ENCODE results near the gene DLGAP1.

DNA sequence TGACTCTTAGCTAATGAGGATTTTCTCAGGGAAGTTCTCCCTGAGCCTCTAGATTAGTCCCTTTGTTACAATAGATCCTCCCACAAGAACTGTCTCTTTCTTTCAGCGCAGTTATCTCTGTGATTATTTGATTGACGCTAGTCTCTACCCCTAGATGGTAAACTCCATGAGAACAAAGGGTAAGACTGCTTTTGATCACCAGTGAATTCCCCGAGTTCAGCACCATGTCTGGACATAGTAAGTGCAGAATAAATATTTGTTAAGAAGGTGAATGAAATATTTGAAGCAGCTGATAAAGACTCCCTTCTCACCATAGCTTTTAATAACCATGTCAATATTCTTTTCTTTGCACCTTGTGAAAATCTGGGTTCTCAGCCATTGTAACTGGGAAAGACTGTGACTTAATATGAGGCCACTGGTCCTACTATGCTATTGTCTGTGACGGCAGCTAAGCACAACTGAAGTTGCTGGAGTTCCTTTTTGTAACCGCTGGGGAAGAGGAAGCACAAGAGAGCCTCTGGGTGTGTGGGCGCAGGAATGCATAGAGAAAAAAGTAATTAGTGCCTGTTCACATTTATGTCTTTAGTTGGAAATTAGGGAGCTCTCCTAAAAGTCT is 790.4 kb downstream of the DLGAP1 start:
- TF ChIP-seq POLR2A (IDR thresholded peaks at IDR 0.05; ENCODE audit: low read length) (peak; percentile 39), GATA1 (IDR thresholded peaks at IDR 0.05; ENCODE audit: low read depth, low read length) (no peak)

Data from erythroblast (primary cell).